Right ventricle myocardium superior (tissue), 1 donor: ENCODE results near the gene ASIP. TPM values are rescaled to one million over a fixed set of nuclear protein-coding genes. Genes with fewer than 3 reads are reported as not detected.

Source experiments
- ATAC-seq: fragments of 200-7000 bp; cut with Tn5 transposase; one replicate; pipeline ENCODE4 v1.9.1; 2020; ENCODE audit warnings: mild to moderate bottlenecking; ENCODE audit not compliant: poor library complexity
- DNase-seq: peaks from one replicate; pipeline ENCODE4 v3.0.0-alpha.2; 2020
- intact Hi-C: fragments of 100-400 bp; cut with DNase I; formaldehyde crosslinking; loops from one replicate; pipeline ENCODE4 v1.11.2; 2022
- total RNA-seq: library from RNA; stranded (reverse); fragmentation: NEBNext Ultra II Directional; extraction: Animal tissue kit (Norgen Biotek cat#: 25700); gene quantifications from one replicate; pipeline ENCODE4 v1.2.1, GENCODE V29; 2021
- donor health status: DM: no; HTN: yes; CAD: no; lungs with severe emphysema.

ASIP gene
- total RNA-seq, 1 donor from 2014 or later = 18.9 TPM

GRCh38 chr20:34301587-34302311, 60.5 kb downstream of the ASIP start:
- no peak for DNase-seq
- no peak for ATAC-seq
- intact Hi-C loops = no loop called here

- intact Hi-C loops = no loop called here
- no peak for ATAC-seq
Measured at GRCh38 chr20:34302312-34302722, 61.1 kb downstream of the ASIP start.

GRCh38 chr20:34302723-34303533, 61.7 kb downstream of the ASIP start, which contains the start of gene AHCY:
Gene AHCY (minus strand): TSS chr20:34303355. CDS start chr20:34303270, 85 bp downstream.
- DNase-seq = peak; percentile 99
- ATAC-seq = peak; percentile 98
- intact Hi-C loops = no loop called here

More at GRCh38 chr20:34302312-34302722, 61.1 kb downstream of the ASIP start:
- DNase-seq = no peak

- peak; percentile 51 for DNase-seq
- no peak for ATAC-seq
- intact Hi-C loops = no loop called here
Measured at GRCh38 chr20:34305333-34306230, 64.4 kb downstream of the ASIP start.

GRCh38 chr20:34309691-34310090, 68.5 kb downstream of the ASIP start:
- intact Hi-C loops = loop anchor here (10.0 kb wide), 3 partner anchors 175 to 445 kb away; partner anchors contain the start of gene DYNLRB1
- ATAC-seq = no peak

GRCh38 chr20:34310481-34311117, 69.4 kb downstream of the ASIP start:
- ATAC-seq (no peak), DNase-seq (no peak)
- intact Hi-C loops = loop anchor here (10.0 kb wide), 3 partner anchors 174 to 444 kb away; partner anchors contain the start of gene DYNLRB1

More at GRCh38 chr20:34309691-34310090, 68.5 kb downstream of the ASIP start:
- DNase-seq = no peak

GRCh38 chr20:34311118-34312023, 70.1 kb downstream of the ASIP start:
- ATAC-seq = peak; percentile 14
- DNase-seq = no peak

GRCh38 chr20:34312024-34312460, 70.8 kb downstream of the ASIP start:
- intact Hi-C loops = loop anchor here (10.0 kb wide), 3 partner anchors 173 to 443 kb away; partner anchors contain the start of gene DYNLRB1
- DNase-seq (no peak), ATAC-seq (peak; percentile 37)

More at GRCh38 chr20:34311118-34312023, 70.1 kb downstream of the ASIP start:
- intact Hi-C loops = loop anchor here (10.0 kb wide), 3 partner anchors 173 to 443 kb away; partner anchors contain the start of gene DYNLRB1

- DNase-seq (peak; percentile 90), ATAC-seq (peak; percentile 99)
- intact Hi-C loops = loop anchor here (10.0 kb wide), 3 partner anchors 172 to 442 kb away; partner anchors contain the start of gene DYNLRB1
Measured at GRCh38 chr20:34312544-34313217, 71.5 kb downstream of the ASIP start.

GRCh38 chr20:34315236-34315635, 74.0 kb downstream of the ASIP start:
- intact Hi-C loops = loop anchor here (10.0 kb wide), 3 partner anchors 170 to 440 kb away; partner anchors contain the start of gene DYNLRB1
- DNase-seq (no peak), ATAC-seq (no peak)

- ATAC-seq (no peak), DNase-seq (no peak)
- intact Hi-C loops = loop anchor here (10.0 kb wide), 3 partner anchors 168 to 438 kb away; partner anchors contain the start of gene DYNLRB1
Measured at GRCh38 chr20:34316196-34316814, 75.1 kb downstream of the ASIP start.

Other genes with a start within 250 kb of the ASIP start
- 105 TPM for gene RALY, start 247.5 kb upstream of the ASIP start, total RNA-seq
- gene EIF2S2, start 129.2 kb upstream of the ASIP start, total RNA-seq = 39.0 TPM
- gene AHCY, start 61.9 kb downstream of the ASIP start, total RNA-seq = 71.2 TPM
- gene ITCH, start 121.8 kb downstream of the ASIP start, total RNA-seq = 39.9 TPM